HEK293T (cell line): ENCODE measurements around the gene NOS2.

ENCODE experiments used
- ARNT ChIP-seq: fragments of 450-650 bp; IDR thresholded peaks from 2 replicates; pipeline ENCODE4 v1.6.1; 2017; ENCODE audit warnings: mild to moderate bottlenecking
- BHLHE40 ChIP-seq: fragments of 450-650 bp; IDR thresholded peaks from 2 replicates; pipeline ENCODE4 v1.6.1; 2016; ENCODE audit warnings: mild to moderate bottlenecking, moderate library complexity, borderline replicate concordance
- CTBP1 ChIP-seq: fragments of 450-650 bp; IDR thresholded peaks from 2 replicates; pipeline ENCODE4 v1.6.1; 2016; ENCODE audit warnings: borderline replicate concordance
- FOXA1 ChIP-seq: fragments of 450-650 bp; IDR thresholded peaks from 2 replicates; pipeline ENCODE4 v1.6.1; 2016; ENCODE audit warnings: mild to moderate bottlenecking
- FOXK2 ChIP-seq: fragments of 450-650 bp; IDR thresholded peaks from 2 replicates; pipeline ENCODE4 v1.6.1; 2016; ENCODE audit warnings: mild to moderate bottlenecking
- FOXM1 ChIP-seq: fragments of 450-650 bp; IDR thresholded peaks from 2 replicates; pipeline ENCODE4 v1.6.1; 2017; ENCODE audit warnings: mild to moderate bottlenecking, borderline replicate concordance
- LEF1 ChIP-seq: fragments of 450-650 bp; IDR thresholded peaks from 2 replicates; pipeline ENCODE4 v1.6.1; 2017; ENCODE audit warnings: mild to moderate bottlenecking, borderline replicate concordance
- SUZ12 ChIP-seq: fragments of 450-650 bp; IDR thresholded peaks from 2 replicates; pipeline ENCODE4 v1.6.1; 2016; ENCODE audit warnings: mild to moderate bottlenecking
- TF ChIP-seq, protein P1 (sequence below): fragments of 450-650 bp; IDR thresholded peaks from 2 replicates; pipeline ENCODE4 v1.6.1; 2016

DNA sequence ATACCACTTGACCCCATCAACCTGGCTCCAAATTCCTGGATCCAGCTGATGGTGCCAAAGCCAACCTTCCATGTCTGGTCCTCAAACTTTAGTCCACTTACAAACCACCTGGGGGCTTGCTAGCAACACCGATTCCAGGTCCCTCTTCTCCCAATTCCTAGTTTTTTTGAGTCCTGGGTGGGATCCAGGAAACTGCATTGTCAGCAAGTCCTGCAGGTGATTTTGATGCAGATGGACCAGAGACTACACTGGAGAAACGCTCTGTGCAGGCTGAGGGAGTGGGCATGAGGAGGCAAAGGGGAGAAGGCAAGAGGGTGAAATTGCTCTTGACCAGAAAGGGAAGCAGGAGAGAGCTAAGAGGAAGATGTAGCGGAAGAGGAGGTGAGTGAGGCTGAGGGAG is 21.0 kb upstream of the NOS2 start:
- TF ChIP-seq CTBP1 (no peak), SUZ12 (no peak), FOXM1 (no peak), BHLHE40 (no peak), ARNT (no peak), FOXK2 (no peak), FOXA1 (no peak), LEF1 (no peak)
- TF ChIP-seq, protein P1, sequence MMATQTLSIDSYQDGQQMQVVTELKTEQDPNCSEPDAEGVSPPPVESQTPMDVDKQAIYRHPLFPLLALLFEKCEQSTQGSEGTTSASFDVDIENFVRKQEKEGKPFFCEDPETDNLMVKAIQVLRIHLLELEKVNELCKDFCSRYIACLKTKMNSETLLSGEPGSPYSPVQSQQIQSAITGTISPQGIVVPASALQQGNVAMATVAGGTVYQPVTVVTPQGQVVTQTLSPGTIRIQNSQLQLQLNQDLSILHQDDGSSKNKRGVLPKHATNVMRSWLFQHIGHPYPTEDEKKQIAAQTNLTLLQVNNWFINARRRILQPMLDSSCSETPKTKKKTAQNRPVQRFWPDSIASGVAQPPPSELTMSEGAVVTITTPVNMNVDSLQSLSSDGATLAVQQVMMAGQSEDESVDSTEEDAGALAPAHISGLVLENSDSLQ = no peak
